ENCODE data around the gene LENG9.
"Not testable (repeated sequence)": the region's sequence is repeated elsewhere in the genome, so short reads cannot be mapped to it uniquely, and the experiment has no call there.

LENG9 gene

GRCh38 chr19:54473892-54474372 lies 10.4 kb upstream of the LENG9 start:
- POLR2A ChIA-PET: interaction anchor here (1.2 to 2.0 kb wide), 3 partner anchors 11 to 43 kb away, joined by 4 to 17 read pairs (median 12); partner anchors contain the start of genes LENG8 and LENG9
- peak overlapping the region; percentile 71 for H3K4me3 ChIP-seq (ENCODE audit: low read depth, low read length)
- DNase-seq (ENCODE audit: low read depth, low spot score): no peak
- CTCF ChIA-PET: interaction anchor here (1.0 to 1.3 kb wide), 4 partner anchors 25 to 685 kb away, joined by 3 read pairs; partner anchors contain the start of gene LENG8
- TF ChIP-seq CTCF (IDR thresholded peaks at IDR 0.05; ENCODE audit: insufficient read depth, low read length, missing control alignments): no peak

GRCh38 chr19:54473071-54473891 lies 9.7 kb upstream of the LENG9 start, which contains the start of gene CDC42EP5:
Gene CDC42EP5 (minus strand): TSS chr19:54473296. CDS start chr19:54465547, 7,749 bp downstream.
- ChIA-PET CTCF (interaction anchor here (1.0 to 1.3 kb wide), 5 partner anchors 8 to 686 kb away, joined by 3 to 6 read pairs (median 3); partner anchors contain the start of gene LENG8), POLR2A (interaction anchor here (0.8 to 2.0 kb wide), 5 partner anchors 10 to 336 kb away, joined by 3 to 17 read pairs (median 4); partner anchors contain the start of genes CNOT3, LENG8 and LENG9)
- DNase-seq (ENCODE audit: low read depth, low spot score): peak; percentile 57
- peak within 1 kb of the TSS; percentile 71 for H3K4me3 ChIP-seq (ENCODE audit: low read depth, low read length)
- no peak for TF ChIP-seq CTCF (IDR thresholded peaks at IDR 0.05; ENCODE audit: insufficient read depth, low read length, missing control alignments)

GRCh38 chr19:54470991-54471782 lies 7.6 kb upstream of the LENG9 start:
- no peak for DNase-seq (ENCODE audit: low read depth, low spot score)
- ChIA-PET POLR2A (no interaction called here), CTCF (interaction anchor here (1.7 kb wide), 1 partner anchor 10 kb away, joined by 3 read pairs; no protein-coding TSS in a partner anchor)
- TF ChIP-seq CTCF (IDR thresholded peaks at IDR 0.05; ENCODE audit: insufficient read depth, low read length, missing control alignments): no peak
- H3K4me3 ChIP-seq (ENCODE audit: low read depth, low read length): peak overlapping the region; percentile 59

- H3K4me3 ChIP-seq (ENCODE audit: low read depth, low read length): peak overlapping the region; percentile 59; the same call in 1 of the 2 replicates
- ChIA-PET CTCF (interaction anchor here (0.9 to 1.7 kb wide), 3 partner anchors 9 to 618 kb away, joined by 3 read pairs; no protein-coding TSS in a partner anchor), POLR2A (no interaction called here)
- TF ChIP-seq CTCF (IDR thresholded peaks at IDR 0.05; ENCODE audit: insufficient read depth, low read length, missing control alignments): no peak
- DNase-seq (ENCODE audit: low read depth, low spot score): no peak
Observed at GRCh38 chr19:54470276-54470887, 6.8 kb upstream of the LENG9 start.

- CTCF ChIA-PET: interaction anchor here (0.9 to 1.3 kb wide), 2 partner anchors 10 to 619 kb away, joined by 3 read pairs; no protein-coding TSS in a partner anchor
- no peak for TF ChIP-seq CTCF (IDR thresholded peaks at IDR 0.05; ENCODE audit: insufficient read depth, low read length, missing control alignments)
- H3K4me3 ChIP-seq (ENCODE audit: low read depth, low read length): no peak overlapping the region
- POLR2A ChIA-PET: no interaction called here
- no peak for DNase-seq (ENCODE audit: low read depth, low spot score)
Observed at GRCh38 chr19:54469496-54469934, 5.9 kb upstream of the LENG9 start.

GRCh38 chr19:54466110-54466480 lies 2.5 kb upstream of the LENG9 start:
- CTCF ChIA-PET; DNase-seq (ENCODE audit: low read depth, low spot score); POLR2A ChIA-PET; H3K4me3 ChIP-seq (ENCODE audit: low read depth, low read length): not testable (repeated sequence)

Measured in AG04449 (cell line).